GM12801 (cell line): ENCODE measurements around the gene SMNDC1.

Source experiments
- CTCF ChIP-seq: IDR thresholded peaks from one replicate; pipeline ENCODE4 v1.5.1; 2011; ENCODE audit warnings: control low read depth; ENCODE audit not compliant: insufficient read length; ENCODE audit errors: extremely low read depth

SMNDC1 gene

GRCh38 chr10:110268971-110269370, 35.7 kb downstream of the SMNDC1 start:
- no peak for TF ChIP-seq CTCF

- no peak for TF ChIP-seq CTCF
Observed at GRCh38 chr10:110268442-110268841, 36.3 kb downstream of the SMNDC1 start.

- TF ChIP-seq CTCF = no peak
Observed at GRCh38 chr10:110267276-110267675, 37.4 kb downstream of the SMNDC1 start.

GRCh38 chr10:110265573-110266193, 39.0 kb downstream of the SMNDC1 start:
- TF ChIP-seq CTCF = no peak

GRCh38 chr10:110263164-110263563, 41.6 kb downstream of the SMNDC1 start:
- no peak for TF ChIP-seq CTCF

- TF ChIP-seq CTCF = no peak
Observed at GRCh38 chr10:110260746-110261477, 43.8 kb downstream of the SMNDC1 start.

- no peak for TF ChIP-seq CTCF
Observed at GRCh38 chr10:110259317-110259716, 45.4 kb downstream of the SMNDC1 start.
